ENCODE data around the gene BTF3. TPM values are rescaled to one million over a fixed set of nuclear protein-coding genes. Genes with fewer than 3 reads are reported as not detected.

BTF3 gene
- total RNA-seq, 1 experiment from 2014 or later: 635 TPM

DNA sequence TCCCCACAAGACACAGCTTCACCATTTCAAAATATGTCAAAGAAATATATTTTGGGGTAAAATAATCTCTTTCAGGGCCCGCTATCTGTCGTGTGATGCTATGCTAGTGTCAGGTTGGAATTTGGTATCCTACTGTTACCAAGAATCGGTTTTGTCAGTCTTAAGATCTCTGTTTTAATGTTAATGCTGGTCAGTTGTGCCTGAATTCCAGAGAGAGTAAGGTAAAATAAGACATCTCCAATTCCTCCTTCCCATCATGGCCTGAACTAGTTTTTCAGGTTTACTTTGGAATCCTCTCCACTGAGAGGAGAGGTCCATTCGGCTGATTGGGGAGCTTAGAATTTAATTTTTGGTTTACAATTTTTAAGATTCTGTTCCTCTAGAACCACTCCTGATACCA is 10.4 kb upstream of the BTF3 start:
- Histone ChIP-seq H3K9me3 (ENCODE audit: insufficient read depth, low read depth) (no peaks in the 10 kb centered on the region), H3K4me2 (no peak overlapping the region), H3K36me3 (ENCODE audit: low read depth) (no peaks in the 10 kb centered on the region), H3K27ac (no peak overlapping the region), H3K4me3 (no peak overlapping the region), H3K4me1 (replicated peaks; ENCODE audit: insufficient read depth) (no peaks in the 10 kb centered on the region), H3K79me2 (ENCODE audit: low read depth) (no peaks in the 10 kb centered on the region), H3F3A (ENCODE audit: insufficient read depth, low read depth) (no peaks in the 10 kb centered on the region), H2AFZ (no peak overlapping the region), H3K9me2 (ENCODE audit: insufficient read depth) (no peaks in the 10 kb centered on the region), H4K20me1 (ENCODE audit: insufficient read depth) (no peaks in the 10 kb centered on the region), H3K27me3 (ENCODE audit: insufficient read depth, low read depth) (no peaks in the 10 kb centered on the region)
- ChIA-PET POLR2A (ENCODE audit: unreplicated experiment) (no interaction called here), CTCF (no interaction called here)
- no peak for DNase-seq
- intact Hi-C loops (cut with micrococcal nuclease; ENCODE audit: unreplicated experiment): no loop called here
- BruUV-seq (replicated peaks): no TSS peak
- TF ChIP-seq, protein P1, sequence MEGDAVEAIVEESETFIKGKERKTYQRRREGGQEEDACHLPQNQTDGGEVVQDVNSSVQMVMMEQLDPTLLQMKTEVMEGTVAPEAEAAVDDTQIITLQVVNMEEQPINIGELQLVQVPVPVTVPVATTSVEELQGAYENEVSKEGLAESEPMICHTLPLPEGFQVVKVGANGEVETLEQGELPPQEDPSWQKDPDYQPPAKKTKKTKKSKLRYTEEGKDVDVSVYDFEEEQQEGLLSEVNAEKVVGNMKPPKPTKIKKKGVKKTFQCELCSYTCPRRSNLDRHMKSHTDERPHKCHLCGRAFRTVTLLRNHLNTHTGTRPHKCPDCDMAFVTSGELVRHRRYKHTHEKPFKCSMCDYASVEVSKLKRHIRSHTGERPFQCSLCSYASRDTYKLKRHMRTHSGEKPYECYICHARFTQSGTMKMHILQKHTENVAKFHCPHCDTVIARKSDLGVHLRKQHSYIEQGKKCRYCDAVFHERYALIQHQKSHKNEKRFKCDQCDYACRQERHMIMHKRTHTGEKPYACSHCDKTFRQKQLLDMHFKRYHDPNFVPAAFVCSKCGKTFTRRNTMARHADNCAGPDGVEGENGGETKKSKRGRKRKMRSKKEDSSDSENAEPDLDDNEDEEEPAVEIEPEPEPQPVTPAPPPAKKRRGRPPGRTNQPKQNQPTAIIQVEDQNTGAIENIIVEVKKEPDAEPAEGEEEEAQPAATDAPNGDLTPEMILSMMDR (conservative IDR thresholded peaks at IDR 0.05): no peak
- no peak for TF ChIP-seq EZH2 (IDR thresholded peaks at IDR 0.05; ENCODE audit: low read depth)

DNA sequence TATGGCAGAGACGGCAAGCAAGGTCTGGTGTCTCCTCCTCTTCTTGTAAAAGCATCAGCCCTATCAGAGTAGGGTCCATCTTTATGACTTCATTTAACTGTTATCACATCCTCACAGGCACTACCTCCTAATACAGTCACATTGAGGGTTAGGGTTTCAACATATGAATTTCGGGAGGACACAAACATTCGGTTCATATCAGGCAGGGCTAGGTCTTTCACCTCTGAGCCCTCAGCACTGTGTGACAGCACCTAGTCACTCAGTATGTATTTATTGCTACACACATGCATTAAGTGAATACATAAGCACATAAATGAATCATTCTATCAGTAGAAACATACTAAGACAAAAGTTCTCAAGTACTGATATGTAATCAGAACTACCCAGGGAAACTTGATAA is 9.4 kb upstream of the BTF3 start:
- ChIA-PET POLR2A (ENCODE audit: unreplicated experiment) (no interaction called here), CTCF (no interaction called here)
- H3K36me3 ChIP-seq (ENCODE audit: low read depth): no peaks in the 10 kb centered on the region
- DNase-seq: no peak
- H3K27me3 ChIP-seq (ENCODE audit: insufficient read depth, low read depth): no peaks in the 10 kb centered on the region
- no peaks in the 10 kb centered on the region for H3F3A ChIP-seq (ENCODE audit: insufficient read depth, low read depth)
- no peak overlapping the region for H3K4me2 ChIP-seq
- no peaks in the 10 kb centered on the region for H3K9me3 ChIP-seq (ENCODE audit: insufficient read depth, low read depth)
- no peaks in the 10 kb centered on the region for H3K79me2 ChIP-seq (ENCODE audit: low read depth)
- no peaks in the 10 kb centered on the region for H3K4me1 ChIP-seq (replicated peaks; ENCODE audit: insufficient read depth)
- no peak overlapping the region for H3K4me3 ChIP-seq
- no peak overlapping the region for H3K27ac ChIP-seq
- no peak overlapping the region for H2AFZ ChIP-seq
- intact Hi-C loops (cut with micrococcal nuclease; ENCODE audit: unreplicated experiment): no loop called here
- no peaks in the 10 kb centered on the region for H4K20me1 ChIP-seq (ENCODE audit: insufficient read depth)
- TF ChIP-seq EZH2 (IDR thresholded peaks at IDR 0.05; ENCODE audit: low read depth): no peak
- TF ChIP-seq, protein P1 (conservative IDR thresholded peaks at IDR 0.05): no peak
- no peaks in the 10 kb centered on the region for H3K9me2 ChIP-seq (ENCODE audit: insufficient read depth)
- no TSS peak for BruUV-seq (replicated peaks)

DNA sequence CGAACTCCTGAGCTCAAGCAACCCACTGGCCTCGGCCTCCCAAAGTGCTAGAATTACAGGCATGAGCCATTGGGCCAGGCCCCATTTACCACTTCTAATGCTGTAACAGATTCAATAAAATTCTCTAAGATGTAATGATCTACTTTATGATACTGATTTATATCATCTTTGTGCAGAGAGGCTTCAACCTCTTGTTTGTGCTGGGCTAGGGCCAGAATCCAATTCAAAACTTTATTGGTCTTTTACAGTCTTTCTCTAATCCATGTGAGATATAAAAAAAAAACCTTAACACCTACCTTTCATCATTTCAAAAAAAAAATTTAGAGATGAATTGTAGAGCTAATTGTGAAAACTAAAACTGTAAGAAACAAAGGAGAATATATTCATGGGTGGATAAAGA is 8.2 kb upstream of the BTF3 start:
- Histone ChIP-seq H2AFZ (no peak overlapping the region), H3F3A (ENCODE audit: insufficient read depth, low read depth) (no peaks in the 10 kb centered on the region), H3K27me3 (ENCODE audit: insufficient read depth, low read depth) (no peaks in the 10 kb centered on the region), H3K79me2 (ENCODE audit: low read depth) (no peaks in the 10 kb centered on the region), H3K9me2 (ENCODE audit: insufficient read depth) (no peaks in the 10 kb centered on the region), H3K4me2 (no peak overlapping the region), H3K4me3 (no peak overlapping the region), H3K4me1 (replicated peaks; ENCODE audit: insufficient read depth) (no peaks in the 10 kb centered on the region), H3K9me3 (ENCODE audit: insufficient read depth, low read depth) (no peaks in the 10 kb centered on the region), H3K27ac (no peak overlapping the region), H4K20me1 (ENCODE audit: insufficient read depth) (no peaks in the 10 kb centered on the region), H3K36me3 (ENCODE audit: low read depth) (no peaks in the 10 kb centered on the region)
- intact Hi-C loops (cut with micrococcal nuclease; ENCODE audit: unreplicated experiment): no loop called here
- no peak for TF ChIP-seq EZH2 (IDR thresholded peaks at IDR 0.05; ENCODE audit: low read depth)
- TF ChIP-seq, protein P1 (conservative IDR thresholded peaks at IDR 0.05): no peak
- BruUV-seq (replicated peaks): no TSS peak
- DNase-seq: no peak
- ChIA-PET CTCF (no interaction called here), POLR2A (ENCODE audit: unreplicated experiment) (no interaction called here)
